SH-SY5Y (cell line): Measurements from ENCODE around the gene UGGT2.

Experiments used
- GATA2 ChIP-seq: IDR thresholded peaks from 2 replicates; pipeline ENCODE4 v1.6.1; 2011; ENCODE audit warnings: mild to moderate bottlenecking, low read depth, low read length
- GATA3 ChIP-seq: IDR thresholded peaks from 2 replicates; pipeline ENCODE4 v1.6.1; 2011; ENCODE audit warnings: low read depth, mild to moderate bottlenecking, low read length, moderate library complexity

DNA sequence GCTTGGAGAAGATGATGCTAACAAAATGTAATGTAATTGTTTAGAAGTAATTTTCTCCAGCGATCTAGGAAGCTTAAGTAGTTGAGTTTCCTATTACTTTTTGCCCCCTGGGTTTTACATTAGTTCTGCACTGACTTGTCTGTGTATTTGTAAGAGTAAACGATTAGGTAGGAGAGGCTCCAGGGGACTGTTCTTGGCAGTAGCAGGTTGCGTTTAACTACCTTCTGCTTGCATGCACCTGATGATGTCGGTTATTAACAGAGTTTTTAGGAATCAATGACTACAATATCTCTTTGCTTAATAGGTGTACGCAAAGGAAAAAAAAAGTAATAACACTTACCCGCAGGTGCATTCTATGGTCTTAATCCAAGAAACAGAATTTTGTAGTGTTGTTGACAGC, 18.3 kb upstream of the UGGT2 start:
- TF ChIP-seq GATA3 (no peak), GATA2 (no peak)
